ENCODE data around the gene DNAAF8. TPM values are rescaled to one million over a fixed set of nuclear protein-coding genes. Genes with fewer than 3 reads are reported as not detected.

The DNAAF8 gene
- total and polyA plus RNA-seq, 2 donors (not counting 3 experiments of a cell fraction or from before 2014, with no cell fraction given) = 0.58 to 1.0 TPM

- no peaks in the 10 kb centered on the region for H3K9me3 ChIP-seq (replicated peaks; ENCODE audit: control insufficient read depth, insufficient read depth, low read length)
- intact Hi-C loops (cut with micrococcal nuclease) (no loop called here), dilution Hi-C loops (cut with MboI; ENCODE audit: extremely low pct_ligation_motif_present, low sequenced_read_pairs) (no loop called here)
- TF ChIP-seq GATA2 (IDR thresholded peaks at IDR 0.05; ENCODE audit: insufficient read depth, insufficient read length, low read depth, low read length) (no peak), MAX (IDR thresholded peaks at IDR 0.05; ENCODE audit: insufficient read depth, insufficient read length) (no peak), POLR2AphosphoS5 (IDR thresholded peaks at IDR 0.05; ENCODE audit: insufficient read depth, low read depth, low read length) (no peak), POLR2A (IDR thresholded peaks at IDR 0.05; ENCODE audit: low read depth, low read length) (no peak), CTCF (IDR thresholded peaks at IDR 0.05; ENCODE audit: extremely low read depth in 1 of 2, insufficient read depth in 1 of 2, low read depth in 1 of 2, low read length in 2 of 2) (no peak), EZH2 (IDR thresholded peaks at IDR 0.05; ENCODE audit: borderline replicate concordance, low read depth, low read length, severe bottlenecking) (no peak), FOS (IDR thresholded peaks at IDR 0.05; ENCODE audit: borderline replicate concordance, insufficient read depth, low read length) (no peak), MYC (IDR thresholded peaks at IDR 0.05; ENCODE audit: low read depth, low read length) (no peak), JUN (IDR thresholded peaks at IDR 0.05; ENCODE audit: borderline replicate concordance, insufficient read depth, insufficient read length, low read depth) (no peak)
- peaks cover 0 to 4% of the 10 kb centered on the region in 2 experiments for H3K36me3 ChIP-seq (ENCODE audit: control insufficient read depth in 2 of 2, extremely low read depth in 1 of 2, insufficient read depth in 2 of 2, low read length in 2 of 2)
- no peak overlapping the region for H3K9ac ChIP-seq (replicated peaks; ENCODE audit: extremely low read depth, insufficient read depth, low read length)
- FAIRE-seq = no peak
- H3K4me3 ChIP-seq (replicated peaks in 1 of 3; ENCODE audit: insufficient read depth in 1 of 3, low read depth in 1 of 3, low read length in 3 of 3) = no peak overlapping the region
- H3K4me2 ChIP-seq (ENCODE audit: insufficient read depth, low read length) = no peak overlapping the region
- ChIA-PET CTCF (no interaction called here), POLR2A (no interaction called here)
- no peak overlapping the region for H3K27ac ChIP-seq (ENCODE audit: insufficient read depth, low read depth, low read length)
- H2AFZ ChIP-seq (ENCODE audit: low read depth, low read length) = no peak overlapping the region
- DNase-seq (ENCODE audit: low read depth, low spot score) = no peak
- no peaks in the 10 kb centered on the region for H3K9me1 ChIP-seq (replicated peaks; ENCODE audit: control insufficient read depth, extremely low read depth, insufficient read depth, low read length)
- H3K27me3 ChIP-seq (ENCODE audit: control insufficient read depth in 2 of 2, insufficient read depth in 2 of 2, low read length in 2 of 2) = no peaks in the 10 kb centered on the region
- H3K4me1 ChIP-seq (ENCODE audit: control insufficient read depth, extremely low read depth, insufficient read depth, low read length) = no peaks in the 10 kb centered on the region
- BruUV-seq (replicated peaks) = no TSS peak
- H3K79me2 ChIP-seq (ENCODE audit: control insufficient read depth, insufficient read depth, low read length) = no peaks in the 10 kb centered on the region
- H4K20me1 ChIP-seq (replicated peaks; ENCODE audit: control insufficient read depth, extremely low read depth, insufficient read depth, low read length) = no peaks in the 10 kb centered on the region
Observed at GRCh38 chr16:4746215-4746614, 11.9 kb downstream of the DNAAF8 start.

Data from endothelial cell of umbilical vein (primary cell).